Stimulated activated CD8-positive, alpha-beta memory T cell treated with anti-CD3 and anti-CD28 coated beads, Interleukin-12 subunit alpha, Interleukin-12 subunit beta, amount 100 ng/mL, for 24 hours (primary cell): Measurements from ENCODE around the gene SH2D7.

ENCODE experiments used
- DNase-seq: peaks from one replicate; pipeline ENCODE4 v3.0.0-alpha.2; 2020; ENCODE audit errors: extremely low read depth

Gene SH2D7

GRCh38 chr15:78104119-78104479 lies 11.7 kb downstream of the SH2D7 start:
- DNase-seq: no peak

DNA sequence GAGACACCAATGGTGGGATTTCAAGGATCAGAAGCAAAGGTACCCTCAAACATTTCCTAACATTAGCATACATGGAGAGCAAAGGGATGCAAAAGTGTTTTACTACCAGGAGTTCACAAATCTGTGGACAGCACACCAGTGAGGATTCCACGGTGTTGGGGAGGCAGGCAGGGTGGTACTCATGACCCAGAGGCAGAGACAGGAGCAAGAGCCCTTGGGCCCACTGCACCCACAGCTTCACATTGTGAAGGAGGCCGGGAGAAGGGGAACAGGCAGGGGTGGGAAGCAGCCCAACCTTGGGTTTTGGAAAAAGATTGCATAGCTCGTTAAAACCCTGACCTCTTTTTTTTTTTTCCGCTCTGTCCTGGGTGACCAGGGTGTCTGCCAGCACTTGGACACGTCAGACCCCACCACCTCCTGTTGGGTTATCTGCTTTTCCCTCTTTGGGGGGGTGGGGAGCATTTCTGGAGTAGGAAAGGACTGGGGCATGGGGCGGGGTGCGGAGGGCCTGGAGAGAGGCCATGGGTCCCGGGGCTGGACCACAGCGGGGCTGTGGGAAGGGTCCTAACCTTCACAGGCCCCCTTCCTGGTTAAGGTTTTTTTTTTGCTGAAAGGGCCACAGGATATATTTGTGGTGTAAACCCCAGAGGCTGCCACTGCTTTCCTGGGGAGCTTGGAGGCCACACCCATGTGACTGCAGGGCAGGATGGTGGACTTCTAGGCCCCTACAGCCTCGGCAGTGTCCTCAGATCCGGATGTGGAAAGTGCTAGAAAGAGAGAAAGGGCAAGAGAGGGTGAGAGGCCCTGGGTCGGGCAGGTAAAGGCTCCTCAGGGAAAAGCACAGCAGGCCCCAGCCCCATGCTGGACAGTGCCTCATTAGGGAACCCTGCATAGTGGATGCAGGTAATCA lies 12.5 kb downstream of the SH2D7 start:
- DNase-seq: no peak

GRCh38 chr15:78105476-78106241 lies 13.3 kb downstream of the SH2D7 start:
- DNase-seq: no peak

DNA sequence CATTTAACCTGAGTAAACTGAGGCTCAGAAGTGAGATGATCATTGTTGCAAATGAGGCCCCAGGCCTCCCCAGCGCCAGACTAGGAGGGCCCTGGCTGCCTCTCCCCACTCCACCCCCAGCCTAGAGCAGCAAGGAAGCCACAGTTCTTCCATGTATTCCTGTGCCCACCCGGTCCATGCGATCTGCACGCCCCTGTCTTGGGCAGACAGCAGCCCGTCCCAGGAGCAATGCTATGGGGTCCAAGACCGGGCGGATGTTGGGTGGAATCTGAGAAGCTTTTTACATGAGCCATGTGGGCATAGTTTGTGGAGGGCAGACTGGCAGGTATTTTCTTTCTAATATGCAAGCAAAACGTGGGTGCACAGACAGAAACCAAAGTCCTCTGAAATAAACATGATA lies 15.1 kb downstream of the SH2D7 start:
- no peak for DNase-seq

- peak; percentile 49 for DNase-seq
Observed at GRCh38 chr15:78108300-78109084, 16.1 kb downstream of the SH2D7 start.

- DNase-seq: no peak
Observed at GRCh38 chr15:78109156-78109555, 16.8 kb downstream of the SH2D7 start.

DNA sequence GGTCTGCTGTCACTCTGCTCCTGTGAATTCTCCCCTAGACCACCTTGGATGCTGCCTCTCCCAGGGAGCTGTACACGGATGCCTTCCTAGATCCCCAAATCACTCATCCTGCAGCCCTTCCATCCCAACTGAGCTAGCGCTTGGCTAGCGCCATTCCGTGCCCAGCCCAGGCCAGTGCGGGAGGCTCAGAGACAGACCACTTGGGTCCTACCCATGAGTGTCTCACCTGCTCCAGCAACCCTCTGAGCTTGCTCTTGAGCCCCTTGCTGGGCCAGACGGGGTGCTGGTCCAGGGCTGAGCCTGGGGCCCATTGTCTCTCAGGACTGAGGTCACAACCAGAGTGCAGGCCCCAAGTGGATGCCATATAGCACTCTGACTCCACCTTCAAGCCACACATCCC lies 17.7 kb downstream of the SH2D7 start:
- DNase-seq: no peak

DNA sequence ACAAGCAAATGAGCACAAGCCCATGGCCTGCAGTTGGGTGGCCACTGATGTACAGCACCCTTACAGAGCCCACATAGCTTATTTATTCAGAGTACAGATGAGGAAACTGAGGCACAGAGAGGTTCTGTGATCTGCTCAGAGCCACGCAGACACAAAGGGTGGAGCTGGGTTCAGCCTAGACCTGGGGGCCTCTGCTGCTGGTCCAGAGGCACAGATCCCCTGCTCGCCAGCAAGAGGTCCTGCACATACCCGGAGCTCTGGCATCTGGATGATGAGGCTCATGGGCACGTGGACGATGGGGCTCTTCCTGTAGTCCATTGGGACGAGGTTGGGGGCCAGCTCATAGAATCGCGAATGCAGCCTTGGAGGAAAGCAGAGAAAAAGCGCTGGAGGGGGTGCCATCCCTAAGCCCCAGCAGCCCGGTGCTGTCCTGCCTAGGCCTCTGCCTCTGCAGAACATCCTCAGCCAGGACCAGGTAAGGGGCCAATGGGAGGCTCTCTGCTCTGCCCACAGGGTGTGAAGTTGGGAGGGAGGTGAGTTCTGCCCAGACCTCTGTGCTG lies 18.6 kb downstream of the SH2D7 start:
- DNase-seq: no peak

DNA sequence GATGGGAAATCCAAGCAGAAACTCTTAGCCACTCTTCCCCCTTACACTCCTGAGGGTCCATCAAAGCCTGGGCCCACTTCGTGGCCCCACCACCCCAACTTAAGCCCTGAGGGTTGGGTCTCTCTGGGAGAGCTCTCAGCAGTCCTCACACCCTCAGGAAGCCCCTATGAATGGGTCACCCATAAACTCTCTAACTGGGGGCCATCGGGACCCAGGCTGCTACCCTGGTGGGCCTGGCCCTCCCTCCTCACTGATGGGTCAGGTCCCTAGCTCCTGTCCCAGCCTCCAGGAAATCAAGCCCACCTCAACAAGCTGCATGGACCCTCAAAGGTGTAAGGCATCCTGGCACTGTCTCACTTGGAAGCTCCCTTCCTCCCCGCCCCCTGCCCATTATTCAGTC lies 19.4 kb downstream of the SH2D7 start:
- no peak for DNase-seq

- no peak for DNase-seq
Observed at GRCh38 chr15:78112551-78112950, 20.2 kb downstream of the SH2D7 start.

GRCh38 chr15:78120523-78120922 lies 28.2 kb downstream of the SH2D7 start:
- DNase-seq: no peak

DNA sequence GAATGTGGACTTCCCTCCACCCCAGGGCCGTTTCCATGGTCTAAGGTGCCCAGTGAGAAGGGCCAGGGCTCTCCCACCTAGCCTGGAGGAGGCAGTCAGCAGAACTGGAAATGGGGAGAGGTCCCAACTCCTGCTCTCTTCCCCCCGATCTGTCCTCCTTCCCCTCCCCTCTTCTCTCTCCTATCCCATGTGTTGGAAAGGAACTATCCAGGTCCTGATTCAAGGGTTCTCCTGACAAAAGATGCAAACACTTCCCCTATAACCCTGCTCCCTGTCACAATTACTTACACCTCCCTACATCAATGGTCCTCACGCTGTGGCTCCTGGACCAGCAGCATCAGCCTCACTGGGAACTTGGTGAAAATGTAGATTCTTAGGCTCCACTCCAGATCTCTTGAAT lies 32.9 kb downstream of the SH2D7 start:
- no peak for DNase-seq

- DNase-seq: no peak
Observed at GRCh38 chr15:78127882-78128281, 35.5 kb downstream of the SH2D7 start.

DNA sequence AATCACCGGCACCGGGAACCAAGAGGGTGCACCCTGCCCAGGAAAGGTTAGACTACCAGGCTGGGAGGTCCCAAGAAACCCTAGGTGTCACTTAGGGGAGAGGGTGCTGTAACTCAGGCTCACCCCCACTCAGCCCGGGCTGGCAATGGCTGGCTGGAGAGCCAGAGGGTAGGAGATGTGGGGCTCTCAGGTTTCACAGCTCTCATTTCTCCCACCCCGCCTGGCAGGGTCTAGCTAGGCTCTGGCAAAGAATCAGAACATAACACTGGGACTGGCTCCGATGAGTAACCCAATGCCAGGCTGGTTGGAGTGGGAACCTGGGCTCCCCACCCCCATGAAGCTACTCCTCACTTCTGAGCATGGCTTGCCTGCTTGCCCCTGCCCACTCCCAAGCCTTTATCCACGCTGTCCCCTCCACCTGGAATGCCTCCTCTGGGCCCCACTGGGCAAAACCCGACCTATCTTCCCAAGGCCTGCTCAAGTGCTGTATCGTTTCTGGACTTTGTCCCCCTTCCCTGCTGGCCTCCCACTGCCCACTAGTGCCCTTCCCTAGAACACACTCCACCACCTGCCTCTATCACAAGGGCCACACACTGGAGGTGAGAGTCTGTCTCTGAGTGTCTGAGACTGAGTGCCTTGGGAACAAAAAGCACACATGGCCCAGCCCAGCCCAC lies 36.9 kb downstream of the SH2D7 start:
- no peak for DNase-seq

- no peak for DNase-seq
Observed at GRCh38 chr15:78129751-78130287, 37.5 kb downstream of the SH2D7 start.

DNA sequence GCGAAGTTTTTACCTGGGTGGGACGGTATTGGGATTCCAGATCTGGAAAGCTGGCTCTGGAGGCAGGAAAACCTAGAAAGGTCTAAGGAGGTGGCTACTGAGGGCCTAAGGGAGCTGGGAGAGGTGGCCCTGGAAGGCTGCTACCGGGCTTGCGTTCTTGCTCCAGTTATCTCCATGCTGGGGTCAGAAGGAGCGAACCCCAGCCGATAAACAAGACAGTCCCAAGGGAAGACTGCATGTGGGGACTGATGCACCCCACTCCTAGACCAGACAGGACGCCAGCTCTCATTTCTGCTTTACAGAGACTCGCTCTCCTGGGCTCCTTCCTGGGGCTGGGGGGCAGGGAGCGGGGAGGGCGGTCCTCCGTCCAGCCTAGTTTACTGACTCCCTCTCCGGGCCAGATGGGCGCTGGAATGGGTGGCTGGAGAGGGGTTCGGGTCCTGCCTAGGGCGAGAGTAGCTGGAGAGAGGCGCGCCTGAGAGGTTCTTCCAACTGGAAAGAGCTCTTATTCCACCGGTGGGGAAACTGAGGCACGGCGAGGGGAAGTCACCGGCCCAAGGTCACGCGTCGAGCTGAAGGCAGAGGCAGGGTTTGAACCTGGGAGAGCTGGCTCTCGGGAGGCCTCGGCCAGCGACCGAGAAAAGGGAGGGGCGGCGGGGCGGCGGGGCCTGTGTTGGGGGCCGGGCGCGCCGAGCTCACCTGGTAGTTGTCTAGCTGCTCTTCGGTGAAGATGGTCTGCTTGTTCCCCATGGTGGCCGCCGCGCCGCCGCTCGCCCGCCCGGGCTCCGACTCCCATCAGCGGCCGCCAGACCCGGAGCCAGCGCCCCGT lies 38.3 kb downstream of the SH2D7 start:
- DNase-seq: no peak

GRCh38 chr15:78131295-78132061 lies 39.1 kb downstream of the SH2D7 start, which contains the start of gene CIB2:
TSS of gene CIB2 (minus strand) at chr15:78131445. CDS start at chr15:78131215, 230 bp downstream.
- peak; percentile 39 for DNase-seq

- no peak for DNase-seq
Observed at GRCh38 chr15:78133801-78134200, 41.4 kb downstream of the SH2D7 start.

- no peak for DNase-seq
Observed at GRCh38 chr15:78139578-78139977, 47.2 kb downstream of the SH2D7 start.
